Gastroesophageal sphincter (tissue), 4 donors: Measurements from ENCODE around the gene ADAMTSL2. TPM values are rescaled to one million over a fixed set of nuclear protein-coding genes. Genes with fewer than 3 reads are reported as not detected.

ENCODE experiments used
- ATAC-seq: fragments of 150-250 bp; one replicate; pipeline ENCODE4 v1.9.1; 2016; ENCODE audit warnings: mild to moderate bottlenecking, moderate library complexity
- H3K27ac ChIP-seq, 4 donors: fragments of 200-600 bp; sonication (generic) in 3 of 4; 1 replicate in 3 of 4; 2 replicates in 1 of 4; pipeline ENCODE4 v1.5.1; 2016 to 2019
- H3K27me3 ChIP-seq: fragments of 200-600 bp; sonication (generic); one replicate; pipeline ENCODE4 v1.5.1; 2019
- H3K36me3 ChIP-seq, 2 donors: fragments of 200-600 bp; sonication (generic); one replicate each; pipeline ENCODE4 v1.5.1; 2019; ENCODE audit warnings: control low read depth in 1 of 2
- H3K4me1 ChIP-seq, 3 donors: fragments of 200-600 bp; sonication (generic); 1 replicate in 2 of 3; 2 replicates in 1 of 3; pipeline ENCODE4 v1.5.1; 2016 to 2019; ENCODE audit warnings: control low read depth in 2 of 3
- H3K4me3 ChIP-seq, 2 donors: fragments of 200-600 bp; sonication (generic); one replicate each; pipeline ENCODE4 v1.5.1; 2019; ENCODE audit warnings: mild to moderate bottlenecking in 1 of 2, moderate library complexity in 1 of 2
- H3K9me3 ChIP-seq, 3 donors: fragments of 200-600 bp; sonication (generic); one replicate each; pipeline ENCODE4 v1.5.1; 2017 to 2019; ENCODE audit warnings: control low read depth in 2 of 3
- CTCF ChIP-seq, 4 experiments: fragments of 200-600 bp in 2 of 4; fragments of 450-650 bp in 2 of 4; sonication (generic) in 1 of 4; IDR thresholded peaks; one replicate each; pipeline ENCODE4 v1.5.1; 2017 to 2019; ENCODE audit warnings: antibody characterized with exemption in 4 of 4, mild to moderate bottlenecking in 2 of 4, moderate library complexity in 2 of 4
- EP300 ChIP-seq: sonication (generic); formaldehyde crosslinking; IDR thresholded peaks from one replicate; pipeline ENCODE4 v1.6.1; 2017; ENCODE audit warnings: antibody characterized with exemption, mild to moderate bottlenecking
- POLR2A ChIP-seq, 2 donors: fragments of 450-650 bp; IDR thresholded peaks; one replicate each; pipeline ENCODE4 v1.6.1; 2017; ENCODE audit warnings: antibody characterized with exemption in 2 of 2, mild to moderate bottlenecking in 2 of 2, moderate library complexity in 1 of 2
- POLR2AphosphoS5 ChIP-seq: sonication (generic); formaldehyde crosslinking; IDR thresholded peaks from one replicate; pipeline ENCODE4 v1.6.1; 2017; ENCODE audit warnings: antibody characterized with exemption
- WGBS, 2 donors: methylation state at CpG; one replicate each; pipeline ENCODE4 v1.1.5; 2018; ENCODE audit warnings: low coverage in 1 of 2; 5-methylcytosine and 5-hydroxymethylcytosine counted together
- total RNA-seq, 4 donors: library from RNA; depleted of rRNA; stranded (reverse); fragments of >200 nt; gene quantifications; one replicate each; pipeline ENCODE4 v1.1.0, GENCODE V29; 2016

ADAMTSL2 gene
- total RNA-seq, 4 donors from 2014 or later, result 2.0 to 5.8 (median 3.1) TPM

DNA sequence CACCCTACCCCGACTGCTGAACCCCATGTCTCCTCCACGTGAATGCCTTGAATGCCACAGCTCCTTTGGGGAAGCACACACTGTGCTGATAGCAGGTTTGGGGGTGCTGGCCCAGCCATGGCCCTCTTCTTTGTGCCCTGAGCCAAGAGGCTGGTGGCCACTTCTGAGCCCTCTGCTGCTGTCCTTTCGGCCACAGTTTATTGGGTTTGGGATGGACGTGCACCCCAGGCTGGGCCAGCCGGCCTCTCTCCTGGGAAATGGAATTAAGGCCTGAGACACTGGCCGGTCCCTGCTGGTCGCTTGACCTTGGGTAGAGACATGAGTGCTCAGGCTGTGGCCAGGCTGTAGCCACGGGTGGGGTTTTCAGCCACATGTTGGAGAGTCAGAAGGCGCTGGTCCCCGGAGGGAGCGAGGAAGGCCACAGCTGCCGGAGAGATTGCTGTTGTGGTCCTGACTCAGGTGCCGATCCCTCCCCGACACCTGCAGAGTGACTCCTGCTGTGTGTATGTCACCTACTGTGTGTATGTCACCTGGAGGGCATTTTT is 48.1 kb downstream of the ADAMTSL2 start:
- Histone ChIP-seq H3K4me1 (peaks cover 0 to 22% (median 0%) of the 10 kb centered on the region in 3 donors), H3K4me3 (no peak overlapping the region), H3K27me3 (peaks cover 59% of the 10 kb centered on the region), H3K9me3 (no peaks in the 10 kb centered on the region), H3K36me3 (no peaks in the 10 kb centered on the region), H3K27ac (no peak overlapping the region)
- ATAC-seq, result no peak
- TF ChIP-seq CTCF (IDR thresholded peaks at IDR 0.05) (no peak), POLR2AphosphoS5 (no peak), POLR2A (IDR thresholded peaks at IDR 0.05) (no peak), EP300 (no peak)
- 80% methylated on average over 1 of the region's 14 CpGs; no CpG with 5 or more reads in 1 of the 2 donors for WGBS, 2 donors

DNA sequence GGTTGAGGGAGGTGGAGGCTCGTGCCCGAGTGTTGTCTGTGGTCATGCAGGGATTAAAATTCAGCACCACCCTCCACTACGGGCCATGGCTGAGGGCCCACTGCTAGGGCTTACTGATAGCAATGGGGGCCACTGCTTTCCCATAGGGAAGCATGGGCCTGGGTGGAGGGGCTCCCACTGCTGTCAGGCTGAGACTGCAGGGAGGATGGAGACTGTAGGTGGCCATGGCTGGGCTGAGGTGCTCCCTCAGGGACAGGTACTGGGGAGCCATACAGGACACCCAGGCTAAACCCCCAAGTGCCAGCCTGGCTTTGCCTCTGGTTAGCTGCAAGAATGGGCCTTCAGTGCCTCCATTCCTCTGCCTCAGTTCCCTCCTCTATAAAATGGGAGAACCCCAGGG is 48.6 kb downstream of the ADAMTSL2 start:
- no peak for TF ChIP-seq CTCF (IDR thresholded peaks at IDR 0.05)
- no peak for TF ChIP-seq POLR2AphosphoS5
- TF ChIP-seq POLR2A (IDR thresholded peaks at IDR 0.05), result no peak
- TF ChIP-seq EP300, result no peak
- no peak overlapping the region for H3K27ac ChIP-seq
- H3K4me3 ChIP-seq, result no peak overlapping the region
- 80% methylated on average over 2 of the region's 3 CpGs; no CpG with 5 or more reads in 1 of the 2 donors for WGBS, 2 donors
- peaks cover 62% of the 10 kb centered on the region for H3K27me3 ChIP-seq
- H3K36me3 ChIP-seq, result no peaks in the 10 kb centered on the region
- ATAC-seq, result no peak
- H3K4me1 ChIP-seq, result peaks cover 0 to 22% (median 0%) of the 10 kb centered on the region in 3 donors
- no peaks in the 10 kb centered on the region for H3K9me3 ChIP-seq

DNA sequence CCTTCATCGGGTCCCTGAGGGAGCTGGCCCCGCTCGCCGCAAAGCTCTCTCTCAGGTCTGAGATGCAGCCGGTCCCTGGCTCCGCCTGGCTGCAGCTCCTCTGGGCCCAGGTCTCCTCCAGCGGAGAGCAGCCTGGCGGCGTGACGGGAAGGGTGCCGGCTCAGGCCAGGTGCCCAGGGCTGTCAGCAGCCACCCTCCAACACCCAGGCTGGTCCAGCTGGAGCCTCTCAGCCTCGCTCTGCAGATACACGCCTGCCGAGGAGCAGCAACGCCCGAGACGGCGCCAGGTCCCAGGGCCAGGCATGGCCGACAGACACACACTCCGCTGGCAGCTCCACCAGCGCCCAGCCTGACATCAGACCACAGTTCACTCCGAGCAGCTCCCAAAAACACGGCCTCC is 49.1 kb downstream of the ADAMTSL2 start:
- Histone ChIP-seq H3K4me3 (no peak overlapping the region), H3K4me1 (peaks cover 0 to 22% (median 0%) of the 10 kb centered on the region in 3 donors), H3K36me3 (no peaks in the 10 kb centered on the region), H3K27me3 (peaks cover 62% of the 10 kb centered on the region), H3K9me3 (no peaks in the 10 kb centered on the region), H3K27ac (no peak overlapping the region)
- TF ChIP-seq EP300, result no peak
- TF ChIP-seq CTCF (IDR thresholded peaks at IDR 0.05), result no peak
- no peak for TF ChIP-seq POLR2A (IDR thresholded peaks at IDR 0.05)
- TF ChIP-seq POLR2AphosphoS5, result no peak
- ATAC-seq, result no peak
- WGBS, 2 donors, result no CpG with 5 or more reads among the region's 23 CpGs

DNA sequence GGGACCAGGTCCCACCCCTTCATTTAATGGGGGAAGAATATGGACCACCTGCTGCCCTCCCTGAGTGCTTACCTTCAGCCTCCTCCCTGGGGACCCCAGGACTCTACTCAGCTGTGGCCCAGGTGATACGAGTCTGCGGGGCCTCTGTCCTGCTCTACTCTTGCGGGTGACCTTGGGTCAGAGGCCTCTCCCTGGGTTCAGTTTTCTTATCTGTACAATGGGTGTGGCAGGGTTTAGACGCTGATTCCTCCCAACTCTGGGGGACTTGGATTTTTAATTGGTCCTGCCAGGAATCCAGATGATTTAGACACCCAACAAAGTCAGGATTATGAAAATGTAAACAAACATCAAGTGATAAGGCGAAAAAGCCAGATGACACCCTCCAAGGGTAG is 49.7 kb downstream of the ADAMTSL2 start:
- Histone ChIP-seq H3K4me1 (peaks cover 0 to 22% (median 0%) of the 10 kb centered on the region in 3 donors), H3K9me3 (no peaks in the 10 kb centered on the region), H3K4me3 (no peak overlapping the region), H3K36me3 (no peaks in the 10 kb centered on the region), H3K27me3 (peaks cover 62% of the 10 kb centered on the region), H3K27ac (no peak overlapping the region)
- 44 to 80% methylated on average over 1 to 4 of the region's 5 CpGs for WGBS, 2 donors
- no peak for ATAC-seq
- no peak for TF ChIP-seq CTCF (IDR thresholded peaks at IDR 0.05)
- TF ChIP-seq POLR2AphosphoS5, result no peak
- TF ChIP-seq EP300, result no peak
- TF ChIP-seq POLR2A (IDR thresholded peaks at IDR 0.05), result no peak
